T-cell (primary cell): ENCODE data around the gene POLR3G. TPM values are rescaled to one million over a fixed set of nuclear protein-coding genes. Genes with fewer than 3 reads are reported as not detected.

Source experiments
- ATAC-seq, 4 experiments: fragments of 200-7000 bp in 3 of 4; fragments of 150-1000 bp in 1 of 4; cut with Tn5 transposase; replicated peaks in 1 of 4; 1 replicate in 3 of 4; 2 replicates in 1 of 4; pipeline ENCODE4 v1.10.0; 2021; ENCODE audit warnings: moderate library complexity in 3 of 4, mild to moderate bottlenecking in 2 of 4, moderate number of reproducible peaks in 1 of 4
- CTCF ChIA-PET, 2 donors: fragments of 300-600 bp; sonication (Branson Sonifier 250); formaldehyde crosslinking; loops; one replicate each; lab custom pipeline; 2022; ENCODE audit warnings: antibody characterized with exemption in 2 of 2; lab: Charles Lee
- POLR2A ChIA-PET, 2 donors: fragments of 300-600 bp; sonication (Branson Sonifier 250); formaldehyde crosslinking; loops; one replicate each; lab custom pipeline; 2022; ENCODE audit warnings: antibody characterized with exemption in 2 of 2; lab: Charles Lee
- DNase-seq, 35 experiments: peaks; one replicate each; pipeline versions ENCODE4 v3.0.0 to v3.0.0-alpha.2; 2013 to 2023
- H3K27ac ChIP-seq: one replicate; pipeline ENCODE4 v1.5.1; 2013; ENCODE audit warnings: low read length
- H3K27me3 ChIP-seq, 2 experiments: replicated peaks in 1 of 2; 1 replicate in 1 of 2; 2 replicates in 1 of 2; pipeline versions ENCODE4 v1.6.1 to v1.7.0; 2013; ENCODE audit warnings: low read length in 1 of 2, mixed read lengths in 1 of 2; ENCODE audit not compliant: control insufficient read depth in 2 of 2, insufficient read depth in 2 of 2; ENCODE audit errors: extremely low read depth in 1 of 2
- H3K36me3 ChIP-seq, 2 donors: 1 replicate in 1 of 2; 2 replicates in 1 of 2; pipeline versions ENCODE4 v1.6.1 to v1.7.0; 2013; ENCODE audit warnings: low read length in 1 of 2; ENCODE audit not compliant: control insufficient read depth in 2 of 2, insufficient read depth in 1 of 2; ENCODE audit errors: extremely low read depth in 1 of 2
- H3K4me1 ChIP-seq, 2 experiments: 1 replicate in 1 of 2; 2 replicates in 1 of 2; pipeline versions ENCODE4 v1.6.1 to v1.7.0; 2013; ENCODE audit warnings: low read length in 2 of 2, mixed read lengths in 1 of 2; ENCODE audit not compliant: insufficient read depth in 2 of 2, control insufficient read depth in 1 of 2; ENCODE audit errors: extremely low read depth in 1 of 2
- H3K4me3 ChIP-seq, 2 donors: 1 replicate in 1 of 2; 2 replicates in 1 of 2; pipeline versions ENCODE4 v1.5.1 to v1.7.0; 2013; ENCODE audit warnings: mild to moderate bottlenecking in 2 of 2, low read length in 1 of 2, moderate library complexity in 1 of 2; ENCODE audit not compliant: control insufficient read depth in 1 of 2; ENCODE audit errors: extremely low read depth in 1 of 2
- H3K9me3 ChIP-seq: 2 replicates; pipeline ENCODE4 v1.7.0; 2013
- H3K27ac Mint-ChIP-seq, 2 donors: one replicate each; pipeline ENCODE4 v1.8.0; 2020 to 2021; ENCODE audit warnings: mild to moderate bottlenecking in 2 of 2, mixed read lengths in 2 of 2
- H3K27me3 Mint-ChIP-seq, 2 donors: one replicate each; pipeline ENCODE4 v1.8.0; 2021 to 2022; ENCODE audit warnings: mixed read lengths in 2 of 2
- H3K36me3 Mint-ChIP-seq: one replicate; pipeline ENCODE4 v1.8.0; 2021; ENCODE audit warnings: mixed read lengths
- H3K4me1 Mint-ChIP-seq, 3 donors: one replicate each; pipeline ENCODE4 v1.8.0; 2020 to 2022; ENCODE audit warnings: mixed read lengths in 3 of 3, mild to moderate bottlenecking in 1 of 3
- H3K4me3 Mint-ChIP-seq, 3 donors: one replicate each; pipeline ENCODE4 v1.8.0; 2020 to 2022; ENCODE audit warnings: mild to moderate bottlenecking in 3 of 3, mixed read lengths in 3 of 3, moderate library complexity in 3 of 3
- H3K9me3 Mint-ChIP-seq, 3 donors: one replicate each; pipeline ENCODE4 v1.8.0; 2020 to 2022; ENCODE audit warnings: mixed read lengths in 3 of 3
- WGBS: methylation state at CpG from one replicate; pipeline ENCODE4 v1.1.5; 2013; ENCODE audit warnings: missing lambda C conversion rate; ENCODE audit not compliant: insufficient coverage; 5-methylcytosine and 5-hydroxymethylcytosine counted together
- total RNA-seq, 35 experiments: library from RNA in 6 of 35; stranded (reverse) in 6 of 35; fragments of 120-200 nt in 1 of 35; gene quantifications; one replicate each; pipeline versions ENCODE4 v1.2.1 to v1.2.4 and lab custom pipeline; 2013 to 2026

Gene POLR3G
- total RNA-seq, 5 donors from 2014 or later (not counting 1 experiment from before 2014, with no cell fraction given), result 0.84 to 2.3 (median 1.6) TPM

- Mint-ChIP-seq H3K4me1 (peaks cover 5 to 9% (median 8%) of the 10 kb centered on the region in 3 donors), H3K36me3 (no peaks in the 10 kb centered on the region), H3K9me3 (peaks cover 0 to 4% (median 0%) of the 10 kb centered on the region in 3 donors), H3K4me3 (no peak overlapping the region), H3K27ac (no peak overlapping the region), H3K27me3 (peaks cover 24 to 45% of the 10 kb centered on the region in 2 donors)
- ATAC-seq (no peak), DNase-seq (no peak)
- no peak overlapping the region for H3K27ac ChIP-seq
- no peaks in the 10 kb centered on the region for H3K36me3 ChIP-seq
- no CpG with 5 or more reads among the region's 1 CpG for WGBS
- POLR2A ChIA-PET, result no interaction called here
- peaks cover 0 to 7% of the 10 kb centered on the region in 2 experiments for H3K4me1 ChIP-seq
- CTCF ChIA-PET, result no interaction called here
- H3K27me3 ChIP-seq, result peaks cover 9 to 16% of the 10 kb centered on the region in 2 experiments
- H3K4me3 ChIP-seq, result no peak overlapping the region
- H3K9me3 ChIP-seq, result no peaks in the 10 kb centered on the region
These were observed 88.4 kb downstream of the POLR3G start for GRCh38 chr5:90563108-90563507.

Other genes starting within 250 kb of the POLR3G start
- gene CETN3, start 65.1 kb upstream of the POLR3G start, total RNA-seq, result 10 to 100 TPM in 3 of 5 donors, 1 to 10 TPM in 2; 6.9 to 17.6 (median 15.8) TPM
- 10 to 100 TPM in 2 of 5 donors, 1 to 10 TPM in 3; 6.0 to 13.0 (median 9.8) TPM for gene MBLAC2, start 93 bp upstream of the POLR3G start, total RNA-seq
- gene LYSMD3, start 54.7 kb downstream of the POLR3G start, total RNA-seq, result 10 to 100 TPM; 18.4 to 28.9 (median 21.5) TPM
- 1 to 10 TPM in 3 of 5 donors, under 1 TPM in 1, not detected in 1; 0.68 to 1.6 (median 1.2) TPM for gene ADGRV1, start 83.9 kb downstream of the POLR3G start, total RNA-seq